ENCODE results near the gene PTH1R.

- TF ChIP-seq POLR2A (IDR thresholded peaks at IDR 0.05) = no peak
- no peak for TF ChIP-seq CTCF (IDR thresholded peaks at IDR 0.05)
Observed at GRCh38 chr3:46929324-46929723, 51.8 kb downstream of the PTH1R start.

Data from esophagus squamous epithelium (tissue), 4 donors.